VCaP (cell line): ENCODE results near the gene FNDC3B.

Experiments
- H3K27ac ChIP-seq: fragments of 450-650 bp; 2 replicates; pipeline ENCODE4 v1.5.1; 2017
- TF ChIP-seq, protein P1 (sequence below): fragments of 450-650 bp; conservative IDR thresholded peaks from 2 replicates; pipeline ENCODE4 v1.5.1; 2017; ENCODE audit warnings: mild to moderate bottlenecking, moderate library complexity

The FNDC3B gene

DNA sequence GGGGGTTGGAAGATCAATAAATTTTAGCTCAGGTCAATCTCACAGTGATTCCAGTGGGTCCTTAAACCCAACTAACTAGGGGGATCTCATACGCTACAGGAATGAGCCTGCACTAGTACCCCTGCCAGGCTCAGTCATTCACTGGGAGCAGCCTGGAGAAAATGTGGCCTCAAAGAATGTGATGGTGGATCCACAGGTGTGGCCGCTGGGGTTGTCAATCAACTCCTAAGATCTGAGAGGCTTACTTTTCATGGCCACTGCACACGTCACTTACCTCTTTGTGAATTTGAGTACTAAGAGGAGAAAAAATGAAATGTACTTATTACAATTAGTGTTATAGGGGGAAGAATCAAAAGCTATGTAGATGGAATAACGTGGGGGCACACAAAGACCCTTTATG, 17.5 kb upstream of the FNDC3B start:
- TF ChIP-seq, protein P1, sequence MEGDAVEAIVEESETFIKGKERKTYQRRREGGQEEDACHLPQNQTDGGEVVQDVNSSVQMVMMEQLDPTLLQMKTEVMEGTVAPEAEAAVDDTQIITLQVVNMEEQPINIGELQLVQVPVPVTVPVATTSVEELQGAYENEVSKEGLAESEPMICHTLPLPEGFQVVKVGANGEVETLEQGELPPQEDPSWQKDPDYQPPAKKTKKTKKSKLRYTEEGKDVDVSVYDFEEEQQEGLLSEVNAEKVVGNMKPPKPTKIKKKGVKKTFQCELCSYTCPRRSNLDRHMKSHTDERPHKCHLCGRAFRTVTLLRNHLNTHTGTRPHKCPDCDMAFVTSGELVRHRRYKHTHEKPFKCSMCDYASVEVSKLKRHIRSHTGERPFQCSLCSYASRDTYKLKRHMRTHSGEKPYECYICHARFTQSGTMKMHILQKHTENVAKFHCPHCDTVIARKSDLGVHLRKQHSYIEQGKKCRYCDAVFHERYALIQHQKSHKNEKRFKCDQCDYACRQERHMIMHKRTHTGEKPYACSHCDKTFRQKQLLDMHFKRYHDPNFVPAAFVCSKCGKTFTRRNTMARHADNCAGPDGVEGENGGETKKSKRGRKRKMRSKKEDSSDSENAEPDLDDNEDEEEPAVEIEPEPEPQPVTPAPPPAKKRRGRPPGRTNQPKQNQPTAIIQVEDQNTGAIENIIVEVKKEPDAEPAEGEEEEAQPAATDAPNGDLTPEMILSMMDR: no peak
- no peak overlapping the region for H3K27ac ChIP-seq

DNA sequence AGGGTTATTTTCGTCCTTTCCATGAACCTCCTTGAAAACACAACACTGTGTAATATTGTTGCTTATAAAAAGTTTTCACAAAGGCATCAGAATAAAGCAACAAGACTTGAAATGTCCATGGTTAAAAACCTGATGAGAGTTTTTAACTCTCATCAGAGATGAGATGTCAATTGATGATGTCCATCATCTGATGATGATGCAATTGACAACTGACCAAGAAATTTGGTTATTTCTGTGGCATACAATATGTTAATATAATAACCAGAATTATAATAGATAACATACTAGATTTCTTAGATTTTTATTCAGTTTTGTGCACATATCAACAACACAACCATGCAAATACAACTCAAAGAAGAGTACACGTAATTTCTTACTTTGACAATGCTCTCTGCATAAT, 15.5 kb upstream of the FNDC3B start:
- TF ChIP-seq, protein P1: no peak

DNA sequence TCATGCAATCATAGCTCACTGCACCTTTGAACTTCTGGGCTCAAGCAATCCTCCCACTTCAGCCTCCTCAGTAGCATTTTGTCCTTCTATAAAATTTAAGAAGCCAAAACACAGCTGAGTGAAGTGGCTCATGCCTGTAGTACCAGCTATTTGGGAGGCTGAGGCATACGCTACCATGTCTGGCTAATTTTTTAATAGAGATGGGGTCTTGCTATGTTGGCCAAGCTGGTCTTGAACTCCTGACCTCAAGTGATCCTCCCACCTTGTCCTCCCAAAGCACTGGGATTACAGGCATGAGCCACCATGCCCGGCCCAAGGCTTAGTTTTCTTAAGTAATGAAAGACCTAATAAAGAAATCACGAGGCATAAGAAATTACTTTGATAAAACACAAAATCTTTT, 14.7 kb upstream of the FNDC3B start:
- TF ChIP-seq, protein P1: no peak

More for the DNA sequence above, 15.5 kb upstream of the FNDC3B start:
- no peak overlapping the region for H3K27ac ChIP-seq

DNA sequence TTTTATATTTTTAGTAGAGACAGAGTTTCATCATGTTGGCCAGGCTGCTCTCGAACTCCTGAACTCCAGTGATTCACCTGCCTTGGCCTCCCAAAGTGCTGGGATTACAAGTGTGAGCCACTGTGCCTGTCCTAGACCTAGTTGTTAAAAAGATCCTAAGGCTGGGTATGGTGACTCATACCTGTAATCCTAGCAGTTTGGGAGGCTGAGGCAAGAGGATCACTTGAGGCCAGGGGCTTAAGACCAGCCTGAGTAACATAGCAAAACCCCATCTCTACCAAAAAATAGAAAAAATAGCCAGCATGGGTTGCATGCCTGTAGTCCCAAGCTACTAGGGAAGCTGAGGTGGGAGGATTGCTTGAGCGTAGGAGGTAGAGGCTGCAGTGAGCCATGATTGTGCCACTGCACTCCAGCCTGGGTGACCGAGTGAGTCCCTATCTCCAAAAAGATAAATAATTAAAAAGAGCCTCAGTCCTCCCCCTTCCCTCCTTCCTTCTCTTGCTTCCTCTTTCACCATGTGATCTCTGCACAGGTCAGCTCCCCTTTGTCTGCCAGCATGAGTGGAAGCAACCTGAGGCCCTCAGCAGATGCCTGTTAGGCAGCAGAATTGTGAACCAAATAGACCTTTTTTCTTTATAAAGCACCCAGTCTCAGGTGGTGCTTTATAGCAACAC, 9.8 kb upstream of the FNDC3B start:
- no peak overlapping the region for H3K27ac ChIP-seq
- TF ChIP-seq, protein P1: no peak

More for the DNA sequence above, 14.7 kb upstream of the FNDC3B start:
- no peak overlapping the region for H3K27ac ChIP-seq

DNA sequence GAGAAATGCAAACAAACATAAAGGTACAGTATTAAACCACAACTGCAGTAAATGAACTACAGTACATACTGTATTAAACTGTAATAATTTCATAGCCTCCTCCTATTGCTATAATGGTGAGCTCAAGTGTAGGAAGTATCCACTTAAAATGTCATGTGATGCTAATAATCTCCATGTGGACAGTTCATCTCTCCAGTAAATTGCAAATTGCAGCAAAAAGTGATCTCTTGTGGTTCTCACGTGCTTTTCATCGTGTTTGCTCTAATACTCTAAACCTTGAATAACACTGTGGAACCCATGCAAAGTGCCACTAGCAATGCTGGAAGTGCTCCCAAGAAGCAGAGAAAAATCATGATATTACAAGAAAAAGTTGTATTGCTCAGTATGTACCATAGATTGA, 9.2 kb upstream of the FNDC3B start:
- no peak overlapping the region for H3K27ac ChIP-seq
- TF ChIP-seq, protein P1: no peak

DNA sequence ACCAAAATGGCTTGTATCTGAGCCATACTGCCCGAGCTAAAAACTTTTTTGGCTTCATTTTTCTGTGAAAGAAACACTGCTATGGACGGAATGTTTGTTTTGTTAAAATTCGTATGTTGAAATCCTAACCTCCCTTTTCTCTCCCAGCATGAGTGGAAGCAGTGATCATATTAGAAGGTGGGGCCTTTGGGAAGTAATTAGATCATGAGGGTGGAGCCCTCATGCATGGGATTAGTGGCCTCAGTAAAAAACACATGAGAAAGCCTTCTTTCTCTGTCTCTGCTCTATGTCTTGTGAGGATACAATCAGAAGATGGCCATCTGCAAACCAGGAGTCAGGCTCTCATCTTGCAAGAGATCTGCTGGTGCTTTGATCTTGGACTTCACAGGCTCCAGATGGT, 7.4 kb upstream of the FNDC3B start:
- TF ChIP-seq, protein P1: no peak
- no peak overlapping the region for H3K27ac ChIP-seq

DNA sequence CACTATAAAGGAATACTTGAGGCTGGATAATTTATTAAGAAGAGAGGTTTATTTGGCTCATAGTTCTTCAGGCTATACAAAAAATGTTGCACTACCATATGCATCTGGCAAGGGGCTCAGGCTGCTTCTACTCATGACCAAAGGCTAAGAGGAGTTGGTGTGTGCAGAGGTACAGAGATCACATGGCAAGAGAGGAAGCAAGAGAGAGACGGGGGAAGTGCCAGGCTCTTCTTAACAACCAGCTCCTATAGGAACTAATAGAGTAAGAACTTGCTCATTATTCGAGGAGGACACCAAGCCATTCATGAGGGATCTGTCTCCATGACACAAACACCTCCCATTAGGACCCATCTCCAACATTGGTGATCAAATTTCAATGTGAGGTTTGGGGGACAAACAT, 6.0 kb upstream of the FNDC3B start:
- TF ChIP-seq, protein P1: no peak
- no peak overlapping the region for H3K27ac ChIP-seq
